Esophagus squamous epithelium (tissue), 4 donors: ENCODE measurements around the gene CDHR5.

Experiments
- CTCF ChIP-seq, 6 experiments: fragments of 450-650 bp in 4 of 6; fragments of 200-600 bp in 2 of 6; sonication (generic) in 2 of 6; IDR thresholded peaks; one replicate each; pipeline ENCODE4 v1.5.1; 2016 to 2019; ENCODE audit warnings: antibody characterized with exemption in 6 of 6, mild to moderate bottlenecking in 4 of 6, moderate library complexity in 4 of 6
- POLR2A ChIP-seq, 4 donors: fragments of 450-650 bp; IDR thresholded peaks; one replicate each; pipeline ENCODE4 v1.6.1; 2017; ENCODE audit warnings: antibody characterized with exemption in 4 of 4, mild to moderate bottlenecking in 4 of 4, moderate library complexity in 3 of 4

GRCh38 chr11:617912-618682 is 6.7 kb downstream of the CDHR5 start:
- no peak for TF ChIP-seq POLR2A (IDR thresholded peaks at IDR 0.05)
- no peak for TF ChIP-seq CTCF (IDR thresholded peaks at IDR 0.05)
